ENCODE results near the gene SLC26A4.
"Not testable (repeated sequence)": the region's sequence is repeated elsewhere in the genome, so short reads cannot be mapped to it uniquely, and the experiment has no call there.

SLC26A4 gene

DNA sequence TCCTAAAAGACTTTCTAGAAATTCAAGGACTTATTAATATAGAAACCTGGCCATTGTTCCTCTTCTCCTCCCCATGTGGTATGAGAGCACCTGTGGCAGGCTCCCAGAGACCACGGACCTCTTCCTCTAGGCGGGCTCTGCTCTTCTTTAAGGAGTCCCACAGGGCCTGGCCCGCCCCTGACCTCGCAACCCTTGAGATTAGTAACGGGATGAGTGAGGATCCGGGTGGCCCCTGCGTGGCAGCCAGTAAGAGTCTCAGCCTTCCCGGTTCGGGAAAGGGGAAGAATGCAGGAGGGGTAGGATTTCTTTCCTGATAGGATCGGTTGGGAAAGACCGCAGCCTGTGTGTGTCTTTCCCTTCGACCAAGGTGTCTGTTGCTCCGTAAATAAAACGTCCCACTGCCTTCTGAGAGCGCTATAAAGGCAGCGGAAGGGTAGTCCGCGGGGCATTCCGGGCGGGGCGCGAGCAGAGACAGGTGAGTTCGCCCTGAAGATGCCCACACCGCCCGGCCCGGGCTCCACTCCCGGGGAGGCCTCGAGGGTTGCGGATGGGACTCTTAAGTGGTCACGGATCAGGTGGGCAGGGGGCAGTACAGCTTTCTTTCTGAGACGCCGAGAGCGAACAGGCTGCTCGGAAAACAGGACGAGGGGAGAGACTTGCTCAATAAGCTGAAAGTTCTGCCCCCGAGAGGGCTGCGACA, at the start of gene SLC26A4:
Gene SLC26A4, plus strand, starts transcription at position 448 of the 700 bp plus-strand sequence. CDS start 814 bp downstream, outside the sequence.
- DNase-seq (ENCODE audit: low read depth), result peak; percentile 5

DNA sequence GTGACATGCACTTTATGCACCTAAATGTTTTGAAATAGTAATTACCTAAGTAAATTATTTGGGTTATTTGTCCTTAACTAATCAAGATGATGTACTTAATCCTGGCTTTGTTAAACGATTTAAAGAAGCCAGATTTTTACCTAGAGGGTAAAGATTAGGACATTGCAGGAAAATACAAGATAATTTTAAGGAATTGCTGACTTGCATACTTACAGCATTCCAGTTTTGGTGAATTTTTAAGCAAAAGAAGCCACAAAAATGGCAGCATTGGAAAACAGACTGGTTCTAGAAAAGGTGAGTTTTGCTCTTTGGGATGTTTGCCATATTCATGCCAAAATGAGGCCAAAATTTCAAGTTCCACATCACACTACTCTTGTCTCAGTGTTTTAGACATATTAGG, 47.2 kb upstream of the SLC26A4 start:
- DNase-seq (ENCODE audit: low read depth), result no peak

DNA sequence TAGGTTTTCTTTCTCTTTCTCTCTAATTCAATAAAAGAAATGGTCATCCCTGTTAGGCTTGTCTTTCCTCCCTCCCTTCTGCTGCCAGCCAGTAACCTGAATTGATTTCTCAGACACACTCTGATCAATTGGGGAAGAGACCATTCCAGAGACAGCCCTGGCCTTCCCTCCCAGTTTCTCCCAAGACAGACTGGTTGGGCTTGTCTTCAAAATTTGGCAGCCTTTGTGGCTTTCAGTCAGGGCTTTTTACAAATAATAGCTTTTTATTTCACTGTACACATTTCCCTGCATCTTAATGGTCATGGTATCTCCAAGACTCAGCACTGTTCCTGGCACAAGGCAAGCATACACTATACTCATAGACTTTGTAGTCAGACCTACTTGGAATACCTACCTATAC, 46.7 kb upstream of the SLC26A4 start:
- DNase-seq (ENCODE audit: low read depth), result no peak

DNA sequence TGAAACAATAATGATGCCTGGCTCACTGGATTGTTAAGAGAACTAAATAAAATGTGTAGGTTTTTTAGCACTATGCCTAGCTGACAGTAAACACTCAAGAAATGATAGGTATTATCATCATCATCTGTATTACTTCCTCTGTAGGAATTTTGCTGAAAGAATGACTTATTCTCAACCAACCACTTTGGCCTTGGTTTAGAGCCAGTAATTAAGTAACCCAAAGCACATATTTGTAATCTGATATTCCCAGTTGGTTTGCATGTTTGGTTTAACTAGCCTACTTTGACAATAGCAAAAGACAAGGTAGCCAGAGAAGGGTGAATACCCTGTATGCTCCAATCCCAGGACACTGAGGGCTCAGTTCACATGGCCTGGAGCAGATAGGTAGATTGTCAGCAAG, 46.2 kb upstream of the SLC26A4 start:
- no peak for DNase-seq (ENCODE audit: low read depth)

DNA sequence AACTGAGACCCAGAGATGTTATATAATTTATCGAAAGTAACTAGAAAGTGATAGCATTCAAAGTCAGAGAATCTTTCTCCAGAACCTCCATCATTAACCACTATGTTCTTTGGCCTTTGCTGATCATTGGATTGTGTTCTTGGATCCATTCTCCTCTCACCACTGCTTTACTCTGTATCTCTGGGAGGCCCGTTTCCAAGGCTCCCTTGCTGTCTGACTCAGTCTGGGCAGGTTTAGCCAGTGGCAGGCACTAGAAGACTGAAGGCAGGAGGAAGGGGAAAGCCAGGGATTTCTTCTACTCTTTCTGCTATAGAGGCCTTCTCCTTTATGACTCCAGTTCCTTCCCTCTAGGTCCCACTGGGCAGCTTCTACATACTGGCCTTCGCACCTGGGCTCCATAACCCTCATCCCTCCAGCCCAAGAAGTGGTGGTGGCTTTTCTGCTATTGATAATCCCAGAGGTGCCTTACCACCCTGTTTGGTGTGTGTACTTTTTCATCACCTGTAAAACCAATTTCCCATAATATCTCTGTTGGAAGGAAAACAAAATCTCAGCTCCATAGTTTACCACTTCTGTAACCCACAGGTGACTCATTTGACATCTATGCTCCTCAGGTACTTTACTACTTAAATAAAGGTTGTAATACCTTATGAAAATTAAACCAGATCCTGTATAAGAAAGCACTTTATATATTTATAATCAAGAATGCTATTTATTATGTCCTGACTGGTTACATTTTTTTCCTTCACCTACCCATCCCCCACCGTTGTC, 44.5 kb upstream of the SLC26A4 start:
- no peak for DNase-seq (ENCODE audit: low read depth)

DNA sequence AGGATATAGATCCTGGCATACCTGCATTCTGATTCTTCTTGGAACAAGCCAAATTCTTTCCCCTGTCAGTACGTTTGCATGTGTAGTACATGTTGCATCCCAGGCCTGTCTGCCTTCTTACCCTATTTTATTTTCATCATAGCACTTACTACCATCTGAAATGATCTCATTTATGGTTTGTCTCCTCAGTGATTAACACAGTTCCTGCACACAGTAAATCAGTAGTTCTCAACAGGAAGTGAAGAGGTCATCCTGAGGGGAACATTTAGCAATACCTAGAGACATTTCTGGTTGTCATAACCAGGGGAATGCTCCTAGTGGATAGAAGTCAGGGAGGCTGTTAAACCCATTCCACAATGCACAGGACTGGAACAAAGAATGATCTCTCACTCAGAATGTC, 38.2 kb upstream of the SLC26A4 start:
- no peak for DNase-seq (ENCODE audit: low read depth)

DNA sequence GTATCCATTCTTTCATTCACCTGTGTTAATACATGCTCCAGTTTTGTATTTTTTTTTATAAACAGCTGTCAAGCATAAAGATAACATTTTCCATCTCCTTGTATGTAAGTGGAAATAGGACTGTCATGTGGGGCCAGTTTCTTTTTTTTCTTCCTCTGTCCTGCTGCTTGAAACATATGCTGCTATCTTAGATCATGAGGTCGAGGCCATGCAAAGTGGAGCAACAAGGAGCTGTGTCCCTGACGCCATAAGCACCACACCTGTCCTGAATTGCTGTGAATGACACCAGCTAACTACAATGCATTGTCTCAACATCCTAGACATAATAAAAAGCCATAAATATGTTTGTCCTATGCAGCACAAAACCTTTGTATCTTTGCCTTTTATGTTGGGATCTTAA, 37.7 kb upstream of the SLC26A4 start:
- no peak for DNase-seq (ENCODE audit: low read depth)

DNA sequence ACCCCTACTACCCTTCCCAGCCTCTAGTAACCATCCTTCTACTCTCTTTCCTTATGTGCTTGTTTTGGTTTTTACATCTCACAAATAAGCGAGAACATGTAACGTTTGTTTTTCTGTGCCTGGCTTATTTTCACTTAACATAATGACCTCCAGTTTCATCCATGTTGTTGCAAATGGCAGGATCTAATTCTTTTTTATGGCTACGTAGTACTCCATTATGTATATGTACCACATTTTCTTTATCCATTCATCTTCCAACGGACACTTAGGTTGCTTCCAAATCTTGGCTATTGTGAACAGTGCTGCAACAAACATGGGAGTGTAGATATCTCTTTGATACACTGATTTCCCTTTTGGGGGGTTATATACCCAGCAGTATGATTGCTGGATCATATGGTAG, 33.6 kb upstream of the SLC26A4 start:
- no peak for DNase-seq (ENCODE audit: low read depth)

DNA sequence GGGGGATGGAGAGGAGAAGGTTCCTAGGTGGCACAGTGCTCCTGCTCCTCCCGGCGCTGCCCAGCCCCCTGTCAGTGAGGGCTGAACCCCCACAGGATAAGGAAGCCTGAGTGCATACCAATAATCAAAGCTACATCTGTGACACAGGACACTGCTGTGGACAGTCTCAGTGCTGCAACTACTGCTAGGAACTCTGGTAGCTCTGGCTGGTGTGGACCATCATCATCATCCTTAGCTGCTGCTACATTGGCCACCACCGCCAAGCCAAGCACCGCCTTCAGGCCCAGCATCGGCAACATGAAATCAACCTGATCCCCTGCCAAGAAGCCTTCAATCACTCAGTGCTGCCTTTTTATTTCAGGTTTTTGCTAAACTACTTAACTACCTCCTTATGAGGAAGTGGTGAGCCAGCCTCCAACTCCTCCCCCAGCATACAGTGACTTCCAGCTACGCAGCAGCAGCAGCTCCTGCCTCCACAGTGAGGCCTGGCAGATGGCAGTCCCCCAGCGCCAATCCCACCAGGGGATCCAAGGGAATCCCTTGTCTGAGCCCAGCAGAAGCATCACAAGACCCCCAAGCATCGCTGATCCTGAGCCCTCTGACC, 32.1 kb upstream of the SLC26A4 start:
- no peak for DNase-seq (ENCODE audit: low read depth)

DNA sequence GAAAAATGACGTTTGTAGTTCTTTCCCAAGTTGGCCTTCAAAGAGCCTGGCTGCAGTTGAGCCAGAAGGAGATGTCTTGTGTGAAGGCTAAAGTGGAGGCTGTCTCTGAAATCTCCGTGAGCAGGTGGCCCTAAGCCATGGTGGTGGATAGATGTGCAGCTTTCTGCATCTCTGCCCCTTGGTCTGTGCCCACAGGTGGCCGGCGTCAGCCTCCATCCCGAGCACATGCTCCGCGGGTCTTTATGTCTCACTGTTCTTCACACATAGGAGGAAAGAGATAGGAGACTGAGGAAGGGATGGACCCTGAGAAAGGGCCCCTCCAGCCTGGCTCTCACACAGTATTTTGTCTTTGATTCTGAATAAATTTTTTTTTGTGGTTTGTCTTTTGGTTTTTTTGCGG, 30.3 kb upstream of the SLC26A4 start:
- DNase-seq (ENCODE audit: low read depth), result no peak

DNA sequence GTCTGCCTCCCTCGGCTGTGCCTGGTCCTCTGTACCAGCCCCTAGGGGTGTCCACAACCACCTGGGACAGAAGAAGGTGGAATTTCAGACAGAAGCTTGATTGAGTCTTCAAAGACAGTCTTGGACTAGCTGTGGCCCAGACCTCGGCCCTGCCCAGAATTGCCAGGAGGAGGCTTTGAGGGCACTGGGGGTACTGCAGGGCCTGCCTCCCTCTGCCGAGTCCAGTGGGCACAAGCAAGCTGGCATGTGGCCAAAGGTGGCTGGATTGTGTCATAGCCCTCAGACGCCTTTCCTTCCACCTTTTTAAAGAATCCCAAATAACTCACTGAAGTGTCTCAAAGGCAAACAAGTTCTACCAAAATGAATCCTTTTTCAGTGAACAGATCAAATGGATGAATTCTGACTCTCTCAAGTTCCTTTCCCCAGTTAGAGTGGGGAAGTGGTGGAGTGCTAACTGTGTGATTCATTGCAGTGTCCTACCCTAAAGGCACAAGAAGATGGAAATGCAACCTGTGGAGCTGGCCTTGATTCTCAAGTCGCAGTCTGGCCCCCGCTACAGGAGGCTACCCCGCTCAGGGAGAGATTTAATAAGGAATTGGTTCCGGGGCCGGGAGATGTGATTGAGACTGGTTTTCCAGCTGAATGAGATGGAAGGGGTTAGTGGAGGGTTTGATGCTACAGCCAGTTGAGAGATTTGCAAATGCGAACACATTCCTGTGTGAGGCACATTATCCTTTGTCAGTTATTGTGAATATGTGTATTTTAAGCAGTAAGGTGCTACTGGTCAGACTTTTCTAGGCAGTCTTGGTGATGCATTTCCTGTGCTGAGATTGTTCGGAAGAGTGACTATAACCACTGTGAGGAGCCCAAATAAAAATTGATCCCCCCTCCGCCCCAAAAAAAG, 28.8 kb upstream of the SLC26A4 start:
- no peak for DNase-seq (ENCODE audit: low read depth)

DNA sequence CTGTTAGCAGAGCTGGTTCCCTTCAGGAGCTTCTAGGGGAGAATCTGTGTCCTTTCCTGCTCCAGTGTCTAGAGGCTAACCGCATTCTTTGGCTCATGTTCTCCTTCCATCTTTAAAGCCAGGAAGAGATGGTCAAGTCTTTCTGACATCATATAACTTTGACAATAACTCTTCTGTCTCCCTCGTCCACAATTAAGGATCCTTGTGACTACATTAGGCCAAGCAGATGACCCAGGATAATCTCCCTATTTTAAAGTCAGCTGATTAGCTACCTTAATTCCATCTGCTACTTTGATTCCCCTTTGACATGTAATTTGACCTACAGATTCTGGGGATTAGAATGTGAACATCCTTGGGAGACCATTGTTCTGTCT, 28.1 kb upstream of the SLC26A4 start:
- no peak for DNase-seq (ENCODE audit: low read depth)

DNA sequence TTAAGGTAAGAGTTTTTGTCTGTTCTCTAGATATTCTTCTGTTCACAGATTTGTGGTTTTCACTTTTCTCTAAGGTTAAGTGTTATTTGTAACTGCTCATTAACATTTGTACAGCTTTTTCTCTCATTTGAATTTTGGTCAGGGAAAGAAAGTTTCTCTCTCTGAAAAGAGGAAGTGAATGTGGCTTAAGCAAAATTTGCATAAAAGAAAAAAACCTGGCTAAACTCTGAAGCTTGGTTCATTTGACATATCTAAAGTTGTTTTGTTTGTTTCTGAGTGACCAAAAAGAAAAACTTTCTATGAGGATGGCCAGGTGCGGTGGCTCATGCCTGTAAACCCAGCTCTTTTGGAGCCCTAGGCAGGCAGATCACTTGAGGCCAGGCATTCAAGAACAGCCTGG, 22.0 kb upstream of the SLC26A4 start:
- DNase-seq (ENCODE audit: low read depth), result no peak

DNA sequence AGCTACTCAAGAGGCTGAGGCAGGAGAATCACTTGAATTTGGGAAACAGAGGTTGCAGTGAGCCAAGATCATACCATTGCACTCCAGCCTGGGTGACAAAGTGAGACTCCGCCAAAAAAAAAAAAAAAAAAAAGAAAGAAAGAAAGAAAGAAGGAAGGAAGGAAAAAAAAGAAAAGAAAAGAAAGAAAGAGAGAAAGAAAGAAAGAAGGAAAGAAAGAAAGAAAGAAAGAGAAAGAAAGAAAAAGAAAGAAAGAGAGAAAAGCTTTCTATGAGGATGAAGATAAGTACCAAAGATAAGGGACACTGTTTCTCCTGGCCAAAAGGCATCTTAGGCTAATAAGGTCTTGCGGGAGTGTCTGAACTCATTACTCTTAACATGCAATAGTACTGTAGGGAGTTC, 21.6 kb upstream of the SLC26A4 start:
- DNase-seq (ENCODE audit: low read depth), result not testable (repeated sequence)

DNA sequence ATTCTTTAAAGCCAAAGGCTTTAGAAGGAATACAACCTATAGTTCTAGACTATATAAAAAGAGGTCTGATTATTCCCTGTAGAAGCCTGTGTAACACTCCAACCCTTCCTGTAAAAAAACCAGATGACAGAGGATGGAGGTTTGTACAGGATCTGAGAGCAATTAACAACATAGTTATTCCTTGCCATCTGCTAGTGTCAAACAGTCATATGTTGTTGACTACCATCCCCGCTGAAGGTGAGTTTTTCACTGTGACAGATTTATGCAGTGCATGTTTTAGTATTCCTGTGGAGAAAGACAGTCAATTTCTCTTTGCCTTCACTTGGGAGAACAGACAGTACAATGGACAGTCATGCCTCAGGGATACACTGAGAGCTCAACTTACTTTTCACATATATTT, 19.0 kb upstream of the SLC26A4 start:
- no peak for DNase-seq (ENCODE audit: low read depth)

DNA sequence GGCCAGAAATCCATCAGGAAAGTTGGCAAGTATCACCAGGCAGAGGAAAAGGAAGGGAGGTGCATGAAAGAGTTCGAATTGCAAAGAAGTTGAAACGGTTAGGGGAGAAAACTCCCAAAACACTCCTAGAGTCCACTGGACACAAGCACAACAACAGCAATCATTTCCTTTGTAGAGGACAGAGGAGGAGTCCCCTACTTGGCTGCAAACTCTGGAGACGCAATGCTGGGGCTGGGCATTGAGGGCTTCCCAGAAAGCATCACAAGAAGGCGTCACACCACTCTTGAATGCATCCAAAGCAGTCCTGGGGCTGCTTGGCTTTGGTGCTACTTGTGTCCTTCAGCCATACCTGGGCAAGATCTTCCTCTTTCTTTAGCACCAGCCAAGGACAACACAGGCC, 18.1 kb upstream of the SLC26A4 start:
- no peak for DNase-seq (ENCODE audit: low read depth)

DNA sequence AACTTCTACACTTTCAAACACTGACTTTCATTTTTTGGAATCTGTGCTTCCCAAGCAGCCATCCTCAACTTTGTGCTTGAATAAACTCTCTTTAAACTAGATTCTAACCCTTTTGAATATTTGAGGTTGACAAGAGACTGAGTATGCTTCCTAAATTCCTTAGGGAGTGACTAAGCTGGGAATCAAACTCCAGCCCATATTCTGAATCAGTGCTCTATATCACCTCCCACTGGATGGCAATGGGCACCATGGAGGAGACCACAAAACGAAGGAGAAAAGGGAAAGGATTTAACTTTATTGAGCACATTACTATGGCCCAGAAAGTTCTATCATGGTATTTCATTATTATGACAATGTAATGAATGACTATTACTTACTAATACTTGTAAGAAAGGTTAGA, 17.2 kb upstream of the SLC26A4 start:
- DNase-seq (ENCODE audit: low read depth), result no peak

DNA sequence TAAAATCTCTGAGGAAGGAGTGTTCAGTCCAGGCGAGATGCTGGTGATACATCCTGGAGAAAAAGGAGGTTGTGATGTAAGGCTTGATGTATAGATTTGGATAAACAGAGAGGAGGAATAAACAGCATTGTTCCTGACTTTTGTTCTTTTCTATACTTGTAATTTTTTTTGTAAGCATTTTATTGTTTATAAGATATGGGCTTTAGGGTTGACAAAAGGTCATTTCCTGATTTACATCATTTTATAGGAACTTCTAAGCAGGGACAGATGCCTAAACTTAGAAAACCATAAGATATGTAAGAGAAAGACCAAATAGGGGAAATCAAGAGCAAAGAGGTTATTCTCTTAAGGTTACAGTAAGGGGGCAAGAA, 16.7 kb upstream of the SLC26A4 start:
- DNase-seq (ENCODE audit: low read depth), result no peak

DNA sequence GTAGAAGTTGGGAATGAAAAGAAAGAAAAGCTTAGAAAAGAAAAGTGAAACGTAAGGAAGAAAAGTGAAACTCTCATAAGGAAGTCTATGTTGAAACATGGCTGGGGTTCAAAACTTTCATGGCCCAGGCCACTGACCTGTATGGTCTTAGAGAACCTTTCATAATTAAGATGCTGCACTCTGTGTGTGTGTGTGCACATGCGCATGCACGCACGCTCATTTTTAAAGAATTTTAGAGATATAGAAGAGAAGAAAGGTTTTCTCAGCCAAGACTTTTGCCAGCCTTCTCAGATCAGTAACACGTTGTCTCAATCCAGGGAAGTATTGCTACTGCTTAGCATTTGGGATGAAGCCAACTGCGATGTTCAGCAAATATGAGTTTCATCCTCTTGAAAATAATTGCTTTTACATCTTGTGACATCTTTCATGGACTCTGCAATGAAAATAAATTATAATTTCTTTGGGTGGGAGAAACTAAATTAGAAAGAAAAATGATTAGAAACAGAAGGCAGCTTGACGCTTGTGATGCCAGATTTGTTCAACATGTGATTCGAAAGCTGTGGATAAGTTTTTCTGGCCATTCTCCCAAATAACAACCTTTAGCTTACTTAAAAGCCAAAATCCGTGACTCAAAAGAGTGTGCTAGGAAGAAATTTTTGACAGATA, 16.2 kb upstream of the SLC26A4 start:
- DNase-seq (ENCODE audit: low read depth), result no peak

DNA sequence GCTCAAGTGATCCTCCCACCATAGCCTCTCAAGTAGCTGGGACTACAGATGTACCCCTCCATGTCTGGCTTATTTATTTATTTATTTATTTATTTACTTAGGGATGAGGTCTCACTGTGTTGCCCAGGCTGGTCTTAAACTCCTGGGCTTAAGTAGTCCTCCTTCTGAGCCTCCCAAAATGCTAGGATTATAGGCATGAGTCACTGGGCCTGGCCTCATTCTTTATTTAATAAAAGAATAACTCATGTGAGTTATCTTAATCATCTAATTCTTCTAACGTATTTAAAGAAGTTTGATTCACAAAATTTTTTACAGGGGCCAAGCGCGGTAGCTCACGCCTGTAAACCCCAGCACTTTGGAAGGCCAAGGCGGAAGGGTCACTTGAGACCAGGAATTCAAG, 8.0 kb upstream of the SLC26A4 start:
- DNase-seq (ENCODE audit: low read depth), result no peak

DNA sequence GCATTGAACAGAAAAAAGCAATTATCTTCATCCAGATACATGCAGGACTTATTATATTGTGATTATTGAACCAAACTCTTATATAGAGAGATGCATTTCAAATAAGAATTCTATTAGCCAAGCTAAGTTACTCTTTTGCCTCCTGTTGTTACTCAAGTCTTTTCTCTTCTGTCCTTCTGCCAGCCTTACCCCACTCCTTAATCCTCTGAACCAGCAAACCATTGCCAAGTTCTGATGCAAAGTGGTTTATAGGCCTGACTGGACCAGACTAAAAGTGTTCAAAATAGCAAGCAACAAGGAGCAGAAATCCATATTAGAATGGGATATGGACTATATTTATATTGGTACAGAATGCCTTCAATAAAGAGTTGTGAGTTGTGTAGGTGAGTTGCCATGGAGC, 2.2 kb upstream of the SLC26A4 start:
- no peak for DNase-seq (ENCODE audit: low read depth)

DNA sequence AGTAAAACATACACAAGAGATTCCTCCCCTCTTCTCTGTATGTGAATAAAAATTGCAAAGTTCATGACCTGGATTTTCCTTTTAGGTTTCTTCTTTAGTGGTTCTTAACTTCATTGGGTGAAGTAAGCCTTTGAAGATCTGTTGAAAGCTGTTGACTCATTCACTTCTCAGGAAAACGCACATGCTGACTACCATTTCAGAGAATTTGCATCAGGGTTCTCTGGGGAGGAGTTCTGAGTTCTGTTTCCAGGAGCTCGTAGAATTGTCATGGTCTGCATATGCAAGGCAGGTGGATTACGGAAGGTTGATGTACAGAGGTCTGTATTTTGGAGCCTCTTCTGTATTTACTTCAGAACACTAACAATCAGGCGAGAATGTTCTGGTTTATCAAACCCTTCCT, 962 bp upstream of the SLC26A4 start:
- DNase-seq (ENCODE audit: low read depth), result peak; percentile 3

Measured in activated T-helper 9 cell treated with anti-CD3 and anti-CD28 coated beads, Interleukin-2, amount 50 U/mL, for 16 hours (primary cell).